HG03066 (cell line): ENCODE data around the gene KRTAP5-2.

Source experiments
- ATAC-seq: cut with Tn5 transposase; IDR thresholded peaks from one replicate; pipeline ENCODE4 v1.9.1; 2021; ENCODE audit warnings: low read depth; ENCODE audit not compliant: unreplicated experiment

KRTAP5-2 gene

GRCh38 chr11:1569251-1569780 lies 28.8 kb downstream of the KRTAP5-2 start:
- ATAC-seq, result no peak

GRCh38 chr11:1568441-1568911 lies 29.6 kb downstream of the KRTAP5-2 start:
- no peak for ATAC-seq

GRCh38 chr11:1567721-1568100 lies 30.4 kb downstream of the KRTAP5-2 start:
- ATAC-seq, result no peak

GRCh38 chr11:1567052-1567720 lies 30.9 kb downstream of the KRTAP5-2 start:
- ATAC-seq, result no peak

- no peak for ATAC-seq
Observed at GRCh38 chr11:1566381-1567051, 31.6 kb downstream of the KRTAP5-2 start.

GRCh38 chr11:1565904-1566247 lies 32.2 kb downstream of the KRTAP5-2 start:
- ATAC-seq, result no peak

- ATAC-seq, result no peak
Observed at GRCh38 chr11:1565173-1565903, 32.8 kb downstream of the KRTAP5-2 start.

GRCh38 chr11:1564535-1565172 lies 33.4 kb downstream of the KRTAP5-2 start:
- no peak for ATAC-seq

- ATAC-seq, result no peak
Observed at GRCh38 chr11:1563697-1564534, 34.2 kb downstream of the KRTAP5-2 start.

- no peak for ATAC-seq
Observed at GRCh38 chr11:1563149-1563638, 34.9 kb downstream of the KRTAP5-2 start.

GRCh38 chr11:1562469-1563148 lies 35.5 kb downstream of the KRTAP5-2 start:
- ATAC-seq, result no peak

GRCh38 chr11:1561955-1562354 lies 36.1 kb downstream of the KRTAP5-2 start:
- no peak for ATAC-seq

GRCh38 chr11:1561266-1561665 lies 36.8 kb downstream of the KRTAP5-2 start:
- ATAC-seq, result no peak

- ATAC-seq, result no peak
Observed at GRCh38 chr11:1560649-1561251, 37.3 kb downstream of the KRTAP5-2 start.

GRCh38 chr11:1560002-1560648 lies 38.0 kb downstream of the KRTAP5-2 start:
- ATAC-seq, result no peak

GRCh38 chr11:1559111-1559951 lies 38.8 kb downstream of the KRTAP5-2 start:
- no peak for ATAC-seq

- no peak for ATAC-seq
Observed at GRCh38 chr11:1558775-1559110, 39.4 kb downstream of the KRTAP5-2 start.
